Gastrocnemius medialis (tissue), 4 donors: ENCODE results near the gene WASF1. TPM values are rescaled to one million over a fixed set of nuclear protein-coding genes. Genes with fewer than 3 reads are reported as not detected.

ENCODE experiments used
- ATAC-seq, 2 donors: fragments of 150-250 bp; one replicate each; pipeline ENCODE4 v1.9.1; 2016
- DNase-seq, 2 donors: peaks; one replicate each; pipeline ENCODE4 v3.0.0-alpha.2; 2019
- H3K27ac ChIP-seq, 4 donors: fragments of 200-600 bp; sonication (generic); 1 replicate in 1 of 4; 2 replicates in 3 of 4; pipeline ENCODE4 v1.5.1; 2016 to 2018; ENCODE audit warnings: mild to moderate bottlenecking in 2 of 4, moderate library complexity in 1 of 4
- H3K27me3 ChIP-seq, 3 donors: fragments of 200-600 bp; sonication (generic) in 2 of 3; 1 replicate in 1 of 3; 2 replicates in 2 of 3; pipeline versions ENCODE4 v1.5.1 to v1.6.0; 2016 to 2019; ENCODE audit warnings: mild to moderate bottlenecking in 1 of 3, moderate library complexity in 1 of 3
- H3K36me3 ChIP-seq, 2 donors: fragments of 200-600 bp; sonication (generic) in 1 of 2; one replicate each; pipeline ENCODE4 v1.5.1; 2017 to 2018
- H3K4me1 ChIP-seq, 2 donors: fragments of 200-600 bp; sonication (generic) in 1 of 2; one replicate each; pipeline ENCODE4 v1.5.1; 2016 to 2017; ENCODE audit warnings: mild to moderate bottlenecking in 2 of 2
- H3K4me3 ChIP-seq, 4 donors: fragments of 200-600 bp; sonication (generic) in 3 of 4; 1 replicate in 1 of 4; 2 replicates in 3 of 4; pipeline ENCODE4 v1.5.1; 2016 to 2019; ENCODE audit warnings: mild to moderate bottlenecking in 2 of 4
- H3K9me3 ChIP-seq, 3 donors: fragments of 200-600 bp; sonication (generic) in 2 of 3; 1 replicate in 1 of 3; 2 replicates in 2 of 3; pipeline ENCODE4 v1.5.1; 2016 to 2019
- POLR2A ChIP-seq, 2 donors: fragments of 450-650 bp; IDR thresholded peaks; one replicate each; pipeline ENCODE4 v1.6.1; 2017; ENCODE audit warnings: antibody characterized with exemption in 2 of 2, mild to moderate bottlenecking in 2 of 2, moderate library complexity in 2 of 2
- in situ Hi-C, 4 donors: fragments of 200-750 bp; cut with MboI; loops; one replicate each; pipeline versions ENCODE4 v1.15.0 to v1.8.0; 2017; ENCODE audit warnings: low sequenced_read_pairs in 4 of 4
- intact Hi-C: fragments of 100-400 bp; cut with DNase I; formaldehyde crosslinking; loops from one replicate; pipeline ENCODE4 v1.15.1; 2023; ENCODE audit warnings: low total_unique reads
- total RNA-seq, 4 donors: library from RNA; depleted of rRNA; stranded (reverse); fragments of >200 nt; gene quantifications; one replicate each; pipeline versions ENCODE4 v1.1.0 to v1.2.3, GENCODE V29; 2016
- TF ChIP-seq, protein P1 (sequence below), 5 experiments: fragments of 450-650 bp in 3 of 5; fragments of 200-600 bp in 2 of 5; sonication (generic) in 2 of 5; IDR thresholded peaks in 4 of 5; conservative IDR thresholded peaks in 1 of 5; 1 replicate in 4 of 5; 2 replicates in 1 of 5; pipeline ENCODE4 v1.5.1; 2016 to 2019; ENCODE audit warnings: antibody characterized with exemption in 5 of 5, mild to moderate bottlenecking in 3 of 5, moderate library complexity in 3 of 5

WASF1 gene
- total RNA-seq, 4 donors from 2014 or later, result 0.41 to 2.7 (median 1.4) TPM

- in situ Hi-C loops, result no loop called here
- TF ChIP-seq, protein P1, sequence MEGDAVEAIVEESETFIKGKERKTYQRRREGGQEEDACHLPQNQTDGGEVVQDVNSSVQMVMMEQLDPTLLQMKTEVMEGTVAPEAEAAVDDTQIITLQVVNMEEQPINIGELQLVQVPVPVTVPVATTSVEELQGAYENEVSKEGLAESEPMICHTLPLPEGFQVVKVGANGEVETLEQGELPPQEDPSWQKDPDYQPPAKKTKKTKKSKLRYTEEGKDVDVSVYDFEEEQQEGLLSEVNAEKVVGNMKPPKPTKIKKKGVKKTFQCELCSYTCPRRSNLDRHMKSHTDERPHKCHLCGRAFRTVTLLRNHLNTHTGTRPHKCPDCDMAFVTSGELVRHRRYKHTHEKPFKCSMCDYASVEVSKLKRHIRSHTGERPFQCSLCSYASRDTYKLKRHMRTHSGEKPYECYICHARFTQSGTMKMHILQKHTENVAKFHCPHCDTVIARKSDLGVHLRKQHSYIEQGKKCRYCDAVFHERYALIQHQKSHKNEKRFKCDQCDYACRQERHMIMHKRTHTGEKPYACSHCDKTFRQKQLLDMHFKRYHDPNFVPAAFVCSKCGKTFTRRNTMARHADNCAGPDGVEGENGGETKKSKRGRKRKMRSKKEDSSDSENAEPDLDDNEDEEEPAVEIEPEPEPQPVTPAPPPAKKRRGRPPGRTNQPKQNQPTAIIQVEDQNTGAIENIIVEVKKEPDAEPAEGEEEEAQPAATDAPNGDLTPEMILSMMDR (IDR thresholded peaks at IDR 0.05 in 4 of 5, conservative IDR thresholded peaks at IDR 0.05 in 1 of 5), result no peak
- TF ChIP-seq POLR2A (IDR thresholded peaks at IDR 0.05), result no peak
- Histone ChIP-seq H3K9me3 (no peaks in the 10 kb centered on the region), H3K27me3 (no peaks in the 10 kb centered on the region), H3K4me3 (no peak overlapping the region), H3K27ac (no peak overlapping the region), H3K4me1 (no peaks in the 10 kb centered on the region), H3K36me3 (no peaks in the 10 kb centered on the region)
- ATAC-seq (no peak), DNase-seq (no peak)
- intact Hi-C loops, result no loop called here
Measured at GRCh38 chr6:110055387-110055735, 124.1 kb downstream of the WASF1 start.

DNA sequence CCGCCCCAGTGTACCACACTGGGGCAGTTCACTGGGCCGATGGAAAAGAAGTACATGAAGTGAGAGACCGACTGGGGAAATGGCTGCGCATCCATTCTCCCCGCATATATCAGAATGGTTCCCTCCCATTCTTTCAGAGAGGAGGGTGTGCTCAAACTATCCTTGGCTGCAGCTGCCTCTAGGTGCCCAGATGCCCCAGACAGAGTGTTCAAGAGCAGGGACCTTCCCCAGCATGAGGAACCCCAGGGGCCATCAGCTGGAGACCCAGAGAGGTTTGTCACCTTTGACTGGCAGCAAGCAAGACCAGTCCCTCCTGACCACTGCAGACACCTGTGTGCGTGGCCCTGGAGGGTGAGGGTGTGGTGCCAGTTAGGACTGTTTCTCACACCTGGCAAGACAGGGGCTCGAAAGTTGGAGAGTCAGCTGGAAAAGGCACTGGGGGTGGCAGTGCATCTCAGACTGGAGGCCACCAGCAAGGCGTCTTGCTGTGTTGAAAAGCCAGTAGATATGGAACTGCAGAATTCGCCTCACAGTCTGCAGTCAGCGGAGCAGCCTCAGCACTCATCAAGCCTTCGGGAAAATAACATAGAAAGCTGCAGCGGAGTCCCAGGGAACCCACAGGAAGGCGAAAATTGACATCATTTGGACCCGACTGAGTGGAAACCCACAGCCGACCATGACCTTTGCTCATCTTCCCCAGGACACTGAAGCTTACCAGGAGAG lies 124.6 kb downstream of the WASF1 start:
- in situ Hi-C loops, result no loop called here

DNA sequence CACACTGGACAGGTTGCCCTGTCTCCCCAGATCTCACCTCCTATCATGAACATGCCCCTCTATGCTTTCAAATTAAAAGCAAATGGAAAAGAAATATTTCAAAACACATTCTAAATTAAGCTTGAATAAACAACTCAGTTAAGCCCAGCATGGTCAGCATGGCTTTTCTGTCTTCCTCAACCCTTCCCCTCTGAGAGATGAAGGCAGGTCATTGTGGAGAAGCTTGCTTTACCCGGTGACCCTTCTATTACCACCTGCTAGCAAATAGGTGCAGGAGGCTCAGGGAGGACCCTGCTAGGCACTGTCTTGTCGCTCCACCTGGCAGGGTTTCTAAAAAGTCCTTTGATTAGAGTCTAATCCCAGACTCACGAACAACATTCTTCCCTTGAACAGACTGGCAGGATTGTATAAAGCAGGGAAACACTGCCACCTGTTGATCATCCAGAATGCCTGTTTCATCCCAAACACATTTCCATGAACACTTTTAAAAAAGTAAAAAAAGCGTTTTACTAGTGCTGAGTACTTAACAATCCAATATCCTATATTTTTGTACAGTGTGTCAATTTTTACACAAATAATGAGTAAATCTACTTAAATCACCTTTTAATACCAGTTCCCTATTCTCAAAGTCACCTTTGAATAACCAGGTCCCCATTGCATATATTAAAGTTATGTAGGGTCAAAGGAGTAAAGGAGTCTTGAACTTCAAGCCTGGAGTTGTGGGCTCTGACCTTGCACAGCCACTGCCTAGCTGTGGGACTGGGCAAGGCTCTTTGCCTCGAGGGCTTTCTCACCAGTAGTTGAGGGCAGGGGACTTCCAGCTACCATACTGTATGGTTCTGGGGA lies 125.9 kb downstream of the WASF1 start:
- no peak for TF ChIP-seq POLR2A (IDR thresholded peaks at IDR 0.05)
- TF ChIP-seq, protein P1 (IDR thresholded peaks at IDR 0.05 in 4 of 5, conservative IDR thresholded peaks at IDR 0.05 in 1 of 5), result peak in 2 of 5 experiments; percentile 52 to 56
- H3K4me3 ChIP-seq, result no peak overlapping the region
- ATAC-seq (no peak), DNase-seq (no peak)
- H3K9me3 ChIP-seq, result no peaks in the 10 kb centered on the region
- H3K27me3 ChIP-seq, result no peaks in the 10 kb centered on the region
- no peaks in the 10 kb centered on the region for H3K4me1 ChIP-seq
- H3K36me3 ChIP-seq, result no peaks in the 10 kb centered on the region
- in situ Hi-C loops (no loop called here), intact Hi-C loops (no loop called here)
- no peak overlapping the region for H3K27ac ChIP-seq

More for the DNA sequence above, 124.6 kb downstream of the WASF1 start:
- DNase-seq (no peak), ATAC-seq (no peak)
- TF ChIP-seq, protein P1 (IDR thresholded peaks at IDR 0.05 in 4 of 5, conservative IDR thresholded peaks at IDR 0.05 in 1 of 5), result no peak
- TF ChIP-seq POLR2A (IDR thresholded peaks at IDR 0.05), result no peak
- intact Hi-C loops, result no loop called here
- Histone ChIP-seq H3K9me3 (no peaks in the 10 kb centered on the region), H3K27ac (no peak overlapping the region), H3K27me3 (no peaks in the 10 kb centered on the region), H3K4me3 (no peak overlapping the region), H3K4me1 (no peaks in the 10 kb centered on the region), H3K36me3 (no peaks in the 10 kb centered on the region)

DNA sequence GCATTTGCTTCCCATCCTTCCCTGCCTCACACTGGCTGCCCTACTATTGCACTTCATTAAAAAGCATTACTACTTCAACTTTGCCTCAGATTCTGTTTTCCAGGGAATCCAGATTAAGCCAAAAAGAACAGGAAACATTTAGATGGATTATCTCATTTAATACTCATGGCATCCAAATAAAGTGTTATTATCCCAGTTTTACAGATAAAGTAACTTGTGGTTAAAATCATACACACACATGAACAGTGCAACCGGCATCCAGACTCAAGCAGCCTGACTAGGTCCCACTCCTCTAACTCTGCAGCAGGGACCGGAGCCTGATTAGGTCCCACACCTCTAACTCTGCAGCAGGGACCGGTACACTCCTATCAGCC lies 129.0 kb downstream of the WASF1 start:
- DNase-seq (no peak), ATAC-seq (no peak)
- no peaks in the 10 kb centered on the region for H3K36me3 ChIP-seq
- TF ChIP-seq, protein P1 (IDR thresholded peaks at IDR 0.05 in 4 of 5, conservative IDR thresholded peaks at IDR 0.05 in 1 of 5), result no peak
- no peak for TF ChIP-seq POLR2A (IDR thresholded peaks at IDR 0.05)
- no peak overlapping the region for H3K27ac ChIP-seq
- H3K4me3 ChIP-seq, result no peak overlapping the region
- in situ Hi-C loops, result no loop called here
- H3K4me1 ChIP-seq, result no peaks in the 10 kb centered on the region
- no peaks in the 10 kb centered on the region for H3K27me3 ChIP-seq
- H3K9me3 ChIP-seq, result peaks cover 0 to 2% (median 0%) of the 10 kb centered on the region in 3 donors
- intact Hi-C loops, result no loop called here

Other genes starting within 250 kb of the WASF1 start
- not detected for gene GPR6, start 201.4 kb downstream of the WASF1 start, total RNA-seq
- gene CDC40, start 757 bp upstream of the WASF1 start, total RNA-seq, result 10 to 100 TPM; 14.6 to 19.7 (median 16.5) TPM
- gene METTL24, start 178.7 kb upstream of the WASF1 start, total RNA-seq, result not detected
- gene DDO, start 235.9 kb upstream of the WASF1 start, total RNA-seq, result 1 to 10 TPM; 1.8 to 3.5 (median 2.4) TPM